ENCODE measurements around the gene GASK1B.

GASK1B gene

DNA sequence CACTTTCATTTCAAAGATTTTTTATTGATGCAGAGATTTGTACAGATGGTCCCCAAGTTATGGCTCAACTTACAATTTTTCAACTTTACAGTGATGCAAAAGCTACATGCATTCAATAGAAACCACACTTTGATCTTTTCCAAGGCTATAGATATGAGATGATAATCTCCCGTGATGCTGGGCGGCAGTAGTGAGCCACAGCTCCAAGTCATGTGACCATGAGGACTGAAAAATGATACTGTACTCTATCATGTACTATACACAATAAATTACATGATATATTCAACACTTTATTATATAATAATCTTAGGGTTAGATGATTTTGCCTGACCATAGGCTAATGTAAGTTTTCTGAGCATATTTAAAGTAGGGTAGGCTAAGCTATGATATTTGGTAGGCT, 14.0 kb upstream of the GASK1B start:
- no peak for DNase-seq (ENCODE audit: low read depth, low spot score)

DNA sequence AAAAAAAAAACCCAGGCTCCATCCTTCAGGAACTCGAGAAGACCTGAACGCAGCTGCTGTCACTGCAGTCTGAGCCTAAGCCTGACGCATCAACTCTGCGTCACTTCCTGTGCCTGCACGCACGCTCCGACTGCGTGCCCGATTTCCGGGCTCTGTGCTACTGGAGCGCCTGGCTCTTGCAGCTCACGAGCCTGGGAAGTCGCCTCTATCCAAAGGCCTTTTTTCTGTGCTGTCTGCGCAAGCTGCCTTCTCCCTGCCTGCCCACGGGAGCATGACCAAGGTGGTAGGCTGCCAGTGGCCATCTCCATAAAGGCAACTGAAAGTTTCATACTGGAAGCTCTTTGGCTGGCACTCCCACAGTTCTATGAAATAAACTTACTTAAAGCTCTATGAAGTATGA, 9.9 kb upstream of the GASK1B start:
- DNase-seq (ENCODE audit: low read depth, low spot score) = no peak

DNA sequence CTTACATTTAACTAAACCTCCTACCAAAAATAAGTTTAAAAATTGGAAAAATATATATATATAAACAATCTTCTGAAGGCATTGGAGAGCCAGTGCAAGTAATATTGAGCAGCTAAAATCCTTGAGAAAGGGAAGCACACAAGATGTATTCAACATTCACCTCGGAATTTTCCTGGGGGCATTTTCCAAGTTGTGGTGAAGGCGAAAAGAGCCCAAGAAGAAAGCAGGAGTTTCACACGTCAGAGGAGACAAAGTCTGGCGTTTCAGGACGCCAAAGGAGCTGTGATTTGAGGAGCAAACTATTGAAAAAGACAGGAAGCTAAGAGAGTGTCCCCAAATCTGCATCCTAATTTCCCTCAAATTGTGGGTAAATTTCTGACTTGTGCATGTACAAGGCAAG, 9.1 kb upstream of the GASK1B start:
- DNase-seq (ENCODE audit: low read depth, low spot score) = no peak

DNA sequence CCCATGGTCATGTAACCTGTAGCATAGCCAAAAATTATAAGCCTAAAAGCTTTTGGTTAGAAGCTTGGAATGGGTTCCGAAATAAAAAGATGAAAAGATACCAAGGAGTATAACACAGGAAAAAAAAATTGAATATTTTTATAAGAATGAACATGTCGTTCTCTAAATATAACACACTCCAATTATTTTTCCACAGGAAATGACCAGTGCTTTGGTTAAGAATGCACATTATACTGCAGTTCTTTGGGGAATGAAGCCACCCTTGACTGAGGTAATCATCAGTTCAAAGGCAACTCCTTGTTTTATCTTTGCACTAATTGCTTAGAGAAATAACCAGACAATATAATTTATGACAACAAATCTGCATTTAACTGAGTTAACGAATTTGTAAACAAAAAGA, 6.6 kb upstream of the GASK1B start:
- no peak for DNase-seq (ENCODE audit: low read depth, low spot score)

DNA sequence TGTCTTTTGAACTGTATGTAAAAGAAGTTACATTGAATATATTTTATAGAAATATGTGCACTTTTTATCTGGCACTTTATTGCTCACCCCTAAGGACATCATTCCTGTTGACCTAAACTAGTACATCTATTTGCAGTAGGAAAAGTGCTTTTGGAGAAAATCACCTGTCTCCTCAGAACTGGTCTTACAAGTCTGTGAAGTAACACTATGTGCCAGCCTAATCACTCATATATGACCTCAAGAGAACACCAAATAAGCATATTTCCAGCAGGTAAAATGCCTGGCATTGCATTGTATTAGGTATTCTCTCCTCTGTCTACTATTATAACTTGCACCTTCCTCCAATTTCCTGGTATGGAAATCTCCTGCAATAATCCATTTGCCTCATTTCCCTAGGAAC, 4.0 kb upstream of the GASK1B start:
- DNase-seq (ENCODE audit: low read depth, low spot score) = no peak

DNA sequence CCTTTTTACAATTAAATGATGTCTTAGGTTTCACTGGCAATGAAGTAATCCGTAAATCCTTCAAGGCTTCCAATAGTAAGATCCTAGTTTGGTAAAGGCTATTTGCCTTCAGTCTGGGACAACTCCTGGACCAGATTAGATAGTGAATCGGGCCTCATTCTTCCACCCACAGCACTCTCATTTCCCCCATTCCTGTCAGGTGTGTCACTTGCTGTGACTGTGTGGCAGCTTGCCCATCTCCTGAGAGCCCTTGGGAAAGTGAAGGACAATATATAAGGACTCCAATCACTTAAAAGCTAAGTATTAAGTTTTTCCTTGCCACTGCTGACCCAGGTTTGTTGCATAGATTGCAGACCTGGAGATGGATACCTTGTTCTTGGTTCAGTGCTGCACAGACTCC, 3.3 kb upstream of the GASK1B start:
- DNase-seq (ENCODE audit: low read depth, low spot score) = no peak

DNA sequence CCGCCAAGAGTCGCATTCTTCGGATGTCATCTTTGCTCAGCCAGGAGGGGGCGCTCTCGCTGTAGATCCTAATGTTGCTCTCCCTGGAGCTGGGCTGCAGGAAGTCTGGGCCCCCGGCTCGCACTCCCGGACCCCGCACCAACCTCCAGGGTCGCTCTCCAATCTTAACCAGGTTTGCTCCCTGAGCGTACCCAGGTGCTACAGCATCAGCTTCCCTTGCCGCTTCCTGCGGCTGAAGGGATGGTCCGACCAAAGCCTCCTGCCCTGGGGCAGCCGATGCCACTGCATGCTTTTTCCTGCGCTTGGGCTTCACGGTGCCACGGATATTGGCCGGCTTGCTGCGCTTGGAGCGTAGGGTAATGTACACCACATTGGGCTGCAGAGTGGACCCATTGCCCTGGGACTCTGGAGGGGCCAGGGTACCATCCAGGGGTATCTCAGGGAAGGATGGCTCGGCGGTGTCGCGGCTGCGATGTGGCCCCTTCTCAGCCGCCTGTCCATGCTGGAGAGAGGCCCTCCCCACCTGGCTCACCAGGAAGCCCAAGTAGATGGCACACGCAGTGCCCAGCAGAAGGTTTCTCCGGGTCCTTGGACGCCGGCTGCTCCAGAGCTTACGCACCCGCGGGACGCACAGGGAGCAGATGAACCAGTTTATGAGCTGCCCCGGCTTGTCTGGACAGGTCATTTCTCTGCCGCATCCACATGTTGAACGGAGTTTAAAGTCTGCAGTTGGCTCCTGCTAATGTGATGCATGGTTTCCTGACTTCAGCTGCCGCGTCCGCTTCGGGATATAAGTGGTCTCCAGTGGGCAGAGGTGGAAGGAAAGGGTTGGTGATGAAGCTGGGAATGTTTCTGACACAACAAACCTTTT, 1.9 kb downstream of the GASK1B start:
- DNase-seq (ENCODE audit: low read depth, low spot score) = no peak

DNA sequence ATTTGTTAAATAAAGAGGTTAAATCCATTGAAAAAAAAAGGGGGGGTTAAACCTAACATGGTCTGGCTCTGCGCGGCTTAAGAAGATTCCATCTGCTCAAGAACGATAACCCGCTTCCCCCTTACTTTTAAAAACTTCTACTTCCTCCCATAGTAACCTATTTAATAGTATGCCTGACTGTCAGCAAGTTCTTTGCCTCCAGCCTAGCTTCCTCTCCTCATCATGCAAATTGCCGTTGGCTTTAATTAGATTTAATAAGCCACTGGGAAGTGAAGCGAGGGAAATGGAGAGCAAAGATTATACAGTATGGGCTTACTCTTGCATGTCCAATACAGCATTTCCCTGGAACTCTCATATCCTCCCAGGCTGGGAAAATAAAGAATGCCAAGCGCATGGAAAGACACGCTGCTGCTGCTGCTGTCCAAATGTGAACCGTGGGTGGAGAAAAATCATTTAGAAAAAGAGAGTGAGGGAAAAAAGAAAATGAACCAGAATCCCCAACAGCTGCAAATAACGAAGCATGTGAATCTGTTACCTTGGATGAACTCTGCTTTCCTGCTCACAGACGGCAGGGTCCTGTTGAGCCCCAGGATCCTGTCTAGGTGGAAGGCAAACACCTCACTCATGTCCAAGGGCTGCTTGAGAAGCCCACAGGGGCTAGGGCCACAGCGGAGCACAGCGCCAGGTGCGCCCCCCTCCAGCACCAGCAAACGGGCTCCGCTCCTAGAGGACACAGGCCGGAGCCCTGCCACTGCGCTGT, 2.7 kb downstream of the GASK1B start:
- DNase-seq (ENCODE audit: low read depth, low spot score) = no peak

DNA sequence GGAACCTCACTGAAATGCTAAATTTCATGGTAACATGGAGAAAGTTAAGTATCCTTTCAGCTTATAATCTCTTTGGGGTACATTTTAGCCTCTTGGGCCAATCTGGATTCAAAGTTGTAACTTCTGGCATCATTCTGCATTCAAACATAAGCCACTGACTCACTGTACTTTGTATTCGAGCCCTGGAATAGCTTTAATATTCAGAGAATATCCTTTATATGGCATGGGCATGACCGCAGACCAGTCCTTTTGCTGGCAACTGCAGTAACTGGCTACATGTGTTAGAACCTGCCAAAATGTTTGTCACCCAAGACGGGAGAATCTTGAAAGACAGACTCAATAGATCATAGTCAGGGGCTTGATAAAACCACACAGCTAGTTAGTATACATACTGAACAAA, 3.3 kb downstream of the GASK1B start:
- DNase-seq (ENCODE audit: low read depth, low spot score) = no peak

DNA sequence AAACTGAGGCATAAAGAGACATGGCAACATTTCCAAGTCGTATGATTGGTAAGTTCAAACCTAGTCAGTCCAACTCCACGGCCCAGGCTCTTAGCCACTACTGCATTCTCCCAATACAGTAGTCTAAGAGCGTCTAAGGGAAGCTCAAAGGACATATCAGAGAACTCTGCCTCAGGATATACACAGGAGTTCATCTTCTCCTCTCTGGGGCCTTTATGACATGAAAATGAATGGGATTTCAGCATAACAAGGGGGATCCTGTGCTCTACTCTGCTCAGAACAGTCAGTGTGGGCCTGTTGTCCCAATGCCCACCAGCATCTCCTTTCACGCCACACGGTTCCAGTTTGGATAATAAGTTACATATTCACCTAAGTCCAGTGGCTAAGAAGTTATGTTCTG, 4.2 kb downstream of the GASK1B start:
- no peak for DNase-seq (ENCODE audit: low read depth, low spot score)

DNA sequence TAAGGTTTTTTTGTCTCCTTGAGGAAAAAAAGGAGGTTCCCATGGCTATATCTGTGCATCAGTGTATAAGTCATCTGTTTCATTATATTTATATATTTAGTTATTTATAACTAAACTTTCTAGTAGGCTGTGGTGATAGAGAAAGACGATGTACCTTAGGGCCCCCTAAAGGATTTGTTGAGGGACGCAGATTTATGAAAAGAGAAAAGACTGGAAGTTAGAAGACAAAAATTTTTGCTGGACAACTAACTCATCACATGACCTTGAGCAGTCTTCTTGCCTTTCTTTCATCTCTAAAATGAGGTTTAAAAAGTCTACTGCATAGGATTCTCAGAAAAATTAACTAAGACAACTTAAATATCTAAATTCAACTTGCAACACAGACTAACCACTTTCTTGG, 6.1 kb downstream of the GASK1B start:
- no peak for DNase-seq (ENCODE audit: low read depth, low spot score)

DNA sequence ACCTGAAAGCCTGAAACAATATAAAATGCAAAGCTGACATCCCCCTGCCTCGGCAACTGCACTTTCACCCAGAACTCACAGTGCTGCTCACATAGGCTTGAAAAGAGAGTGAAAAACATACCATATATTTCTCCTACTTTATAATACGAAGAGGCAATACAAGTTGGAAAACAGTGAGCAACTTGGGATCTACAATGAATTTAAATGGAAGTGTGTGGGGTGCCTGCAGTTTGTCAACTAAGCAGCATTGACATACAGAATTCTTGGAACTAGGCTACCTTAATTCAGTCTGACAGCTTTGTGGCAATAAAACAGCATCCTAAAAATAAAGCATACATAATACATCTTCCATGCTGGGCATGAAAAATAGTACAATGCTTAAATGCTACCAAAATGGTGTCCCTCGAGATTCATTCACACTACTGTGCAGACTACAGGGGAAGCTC, 8.0 kb downstream of the GASK1B start:
- no peak for DNase-seq (ENCODE audit: low read depth, low spot score)

DNA sequence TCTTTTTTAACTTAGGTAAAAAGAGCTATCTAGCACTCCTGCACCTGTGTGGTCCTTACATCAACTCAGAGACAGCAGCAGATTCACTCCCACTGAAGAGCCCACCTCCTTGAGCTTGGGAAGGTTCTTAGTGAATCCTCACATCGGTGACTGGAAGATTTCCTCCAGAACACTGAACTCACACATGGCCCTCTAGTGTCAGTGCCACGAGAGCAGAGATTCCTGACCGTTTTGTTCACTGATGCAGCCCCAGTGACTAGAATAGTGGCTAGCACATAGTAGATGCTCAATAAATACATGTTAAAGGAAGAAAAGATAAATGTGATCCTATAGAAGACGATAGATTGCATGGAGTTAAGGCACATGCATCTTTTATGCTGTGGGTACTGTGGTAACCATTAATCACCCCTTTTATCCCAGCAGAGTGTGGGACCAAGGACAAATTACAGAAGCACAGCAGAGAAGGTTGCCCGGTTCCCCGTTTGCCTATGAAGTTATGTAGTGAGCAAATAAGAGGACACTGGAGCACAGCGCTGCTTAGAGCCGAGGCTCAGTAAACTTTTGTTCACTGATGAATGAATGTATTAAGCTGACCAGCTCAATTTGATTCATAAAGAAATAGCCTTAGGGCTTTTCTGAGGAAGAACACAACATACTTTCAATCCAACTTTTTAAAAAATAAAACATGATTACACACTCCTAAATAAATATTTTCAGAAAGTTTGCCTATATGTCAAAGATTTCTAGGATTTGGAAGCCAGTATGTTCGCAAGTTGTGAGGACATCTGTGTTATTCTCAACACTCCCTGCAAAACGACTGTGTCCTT, 8.7 kb downstream of the GASK1B start:
- DNase-seq (ENCODE audit: low read depth, low spot score) = no peak

DNA sequence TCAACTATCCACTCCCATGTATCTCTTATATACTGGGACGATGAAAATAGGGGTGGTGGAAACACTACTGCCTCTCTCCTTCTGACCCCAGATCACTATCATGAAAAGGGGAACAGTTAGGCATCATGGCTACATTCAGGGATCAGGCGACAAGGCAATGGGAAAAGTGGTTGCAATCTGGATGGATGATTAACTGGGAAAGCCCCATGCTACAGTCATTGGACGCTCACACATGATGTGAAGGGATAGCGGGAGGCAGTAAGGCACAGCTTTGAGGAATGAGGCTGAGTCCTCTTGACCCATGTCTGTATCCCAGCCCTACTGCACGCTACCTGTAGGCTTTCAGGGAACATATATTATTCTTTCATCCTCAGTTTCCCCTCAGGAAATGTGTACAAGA, 10.2 kb downstream of the GASK1B start:
- DNase-seq (ENCODE audit: low read depth, low spot score) = no peak

DNA sequence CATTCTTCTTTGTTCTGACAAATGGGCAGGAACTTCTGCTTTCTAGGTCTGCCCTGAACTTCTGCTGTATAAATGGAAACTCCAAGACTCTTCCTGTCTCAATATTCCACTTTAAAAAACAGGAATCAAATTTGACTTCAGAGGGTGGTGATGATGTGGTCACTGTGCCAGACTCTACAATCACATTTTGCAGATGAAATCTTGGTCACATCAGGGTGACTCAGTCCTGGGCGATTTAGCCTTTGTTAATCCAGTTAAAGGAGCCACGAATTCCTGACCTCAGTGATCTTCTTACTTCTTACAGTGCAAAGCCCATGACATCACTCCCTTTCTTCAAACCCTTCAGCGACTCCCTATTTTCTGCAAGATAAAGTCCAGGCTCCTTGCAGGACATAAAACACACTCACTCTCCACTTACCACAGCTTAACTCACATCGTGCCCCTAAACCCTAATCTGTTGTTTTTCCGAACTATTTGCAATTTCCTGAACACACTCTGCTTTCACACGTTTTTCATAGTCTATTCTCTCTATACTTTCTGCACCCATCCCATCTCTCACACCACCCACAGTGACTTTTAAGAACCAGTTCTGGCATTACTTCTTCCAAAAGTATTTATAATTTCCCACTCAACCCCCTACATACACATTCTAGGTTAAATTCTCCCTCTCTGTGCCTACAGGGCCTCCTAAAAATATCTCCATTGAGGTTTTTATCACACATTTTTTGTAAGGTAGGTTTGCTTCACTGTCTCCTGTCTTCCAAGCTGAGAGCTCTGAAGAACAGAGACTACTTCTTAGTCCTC, 11.1 kb downstream of the GASK1B start:
- no peak for DNase-seq (ENCODE audit: low read depth, low spot score)

DNA sequence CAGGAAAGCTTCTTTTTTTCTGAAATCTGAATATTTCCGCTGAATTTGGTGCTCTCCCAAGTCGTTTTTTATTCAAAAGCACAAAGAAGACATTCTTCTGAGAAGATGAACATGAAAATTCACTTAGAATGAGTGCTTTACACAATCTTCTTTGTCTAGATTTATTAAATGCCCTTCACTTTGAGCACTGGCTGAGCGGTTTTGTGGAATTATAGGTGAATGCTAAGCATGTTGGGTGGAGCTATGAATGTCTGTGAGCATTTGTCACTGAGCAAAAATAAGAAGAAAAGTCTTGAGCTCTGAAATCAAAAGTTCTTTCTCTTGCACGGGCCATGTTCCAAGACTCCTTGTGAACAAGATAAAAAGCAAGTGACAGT, 13.1 kb downstream of the GASK1B start:
- DNase-seq (ENCODE audit: low read depth, low spot score) = no peak

DNA sequence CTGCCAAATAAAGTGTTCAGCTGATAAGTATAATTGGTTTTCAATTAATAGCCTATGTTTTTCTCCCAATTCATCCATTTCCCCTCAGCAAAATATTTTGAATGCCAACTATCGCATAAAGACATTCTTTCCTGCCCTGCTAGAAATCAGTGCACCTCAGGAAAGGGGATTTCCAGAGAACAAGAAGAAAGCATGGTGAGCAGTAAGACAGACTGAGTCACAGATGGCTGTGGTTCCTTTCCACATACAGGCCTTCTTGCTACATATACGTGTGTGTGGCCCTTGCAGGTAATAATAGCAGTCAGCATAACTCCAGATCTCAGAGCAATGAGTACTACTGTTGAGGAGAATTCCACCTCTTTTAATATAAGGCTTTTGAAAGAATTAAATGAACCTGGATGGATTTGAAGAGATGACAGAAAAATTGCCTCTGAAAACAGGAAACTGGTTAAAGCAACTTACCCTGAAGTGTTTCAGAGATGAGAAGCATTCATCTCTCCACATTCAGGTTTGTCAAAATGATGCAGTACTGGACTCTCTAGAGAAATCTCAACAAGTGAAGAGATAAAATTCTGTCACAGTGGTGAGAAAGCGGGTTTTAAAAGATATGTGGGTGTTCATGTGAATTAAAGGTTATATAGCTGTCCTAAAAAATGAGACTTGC, 13.6 kb downstream of the GASK1B start:
- no peak for DNase-seq (ENCODE audit: low read depth, low spot score)

DNA sequence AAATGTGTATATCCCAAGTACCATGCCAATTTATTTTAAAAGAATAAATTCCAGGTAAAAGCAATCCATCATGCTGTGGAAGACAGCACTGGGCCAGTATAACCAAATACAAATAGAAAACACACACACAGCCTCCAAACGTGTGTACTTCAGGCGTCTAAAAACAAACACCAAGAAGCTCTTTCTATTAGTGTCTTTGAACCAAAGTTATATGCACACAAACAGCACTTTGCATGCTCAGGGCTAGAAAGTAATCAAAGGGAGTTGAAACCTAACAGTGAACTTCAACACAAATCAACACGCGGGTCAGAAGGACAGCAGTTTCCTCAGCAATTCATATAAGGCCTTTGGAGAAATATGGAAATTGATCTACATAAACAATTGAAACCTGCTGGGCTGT, 15.4 kb downstream of the GASK1B start:
- no peak for DNase-seq (ENCODE audit: low read depth, low spot score)

DNA sequence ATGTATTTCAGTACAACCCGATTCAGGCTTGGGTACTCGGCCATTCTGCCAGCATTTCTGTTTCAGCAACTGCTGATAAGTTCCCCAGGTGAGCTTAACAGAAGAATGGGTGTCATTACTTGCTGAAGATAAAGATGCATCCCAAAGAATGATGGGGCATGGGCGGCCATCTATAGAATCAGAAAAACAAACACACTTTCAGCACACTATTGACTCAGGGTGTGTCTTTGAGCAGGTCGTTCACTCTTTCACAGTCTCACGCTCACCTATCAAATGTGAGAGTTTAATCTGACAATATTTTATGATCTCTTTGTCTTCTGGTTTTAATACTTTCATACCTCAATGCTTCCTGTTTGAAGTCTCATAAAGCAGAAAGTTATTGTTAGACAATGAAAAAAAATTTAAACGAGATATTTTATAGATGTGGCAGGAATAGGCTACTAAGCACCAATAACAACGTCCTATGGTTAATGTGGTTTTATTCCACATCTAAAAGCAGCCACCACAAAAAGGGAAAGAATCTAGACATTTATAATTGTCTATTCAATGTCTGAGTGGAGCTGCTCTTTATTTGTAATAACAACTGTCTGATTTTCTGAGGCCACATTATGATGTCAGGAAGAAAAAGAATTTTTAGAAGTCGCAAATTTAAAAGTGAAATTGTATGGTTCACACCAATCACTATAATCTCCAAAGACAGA, 17.0 kb downstream of the GASK1B start:
- DNase-seq (ENCODE audit: low read depth, low spot score) = no peak

DNA sequence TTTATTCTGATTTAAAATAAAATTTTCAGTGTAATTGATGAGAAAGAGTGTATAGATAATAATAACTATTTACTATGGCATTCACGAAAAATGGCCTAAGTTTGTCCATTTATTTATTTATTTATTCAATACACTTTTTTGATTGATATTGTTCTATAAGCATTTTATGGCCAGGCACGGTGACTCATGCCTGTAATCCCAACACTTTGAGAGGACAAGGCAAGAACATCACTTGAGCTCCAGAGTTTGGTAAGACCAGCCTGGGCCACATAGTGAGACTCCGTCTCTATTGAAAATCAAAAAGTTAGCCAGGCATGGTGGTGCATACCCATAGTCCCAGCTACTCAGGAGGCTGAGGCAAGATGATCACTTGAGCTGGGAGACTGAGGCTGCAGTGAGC, 25.7 kb downstream of the GASK1B start:
- DNase-seq (ENCODE audit: low read depth, low spot score) = no peak
